ENCODE results near the gene ISLR.

Gene ISLR

GRCh38 chr15:74221399-74222239 is 48.1 kb downstream of the ISLR start:
- no peak overlapping the region for H3K4me3 ChIP-seq (replicated peaks; ENCODE audit: low read depth, low read length)
- no peak for DNase-seq (ENCODE audit: low read depth)
- no peak for TF ChIP-seq CTCF (IDR thresholded peaks at IDR 0.05; ENCODE audit: low read length, missing control alignments)

- no peak for DNase-seq (ENCODE audit: low read depth)
- H3K4me3 ChIP-seq (replicated peaks; ENCODE audit: low read depth, low read length), result no peak overlapping the region
- no peak for TF ChIP-seq CTCF (IDR thresholded peaks at IDR 0.05; ENCODE audit: low read length, missing control alignments)
Observed at GRCh38 chr15:74222240-74223119, 49.0 kb downstream of the ISLR start.

GRCh38 chr15:74225928-74226327 is 52.4 kb downstream of the ISLR start:
- no peak overlapping the region for H3K4me3 ChIP-seq (replicated peaks; ENCODE audit: low read depth, low read length)
- TF ChIP-seq CTCF (IDR thresholded peaks at IDR 0.05; ENCODE audit: low read length, missing control alignments), result no peak
- no peak for DNase-seq (ENCODE audit: low read depth)

Measured in fibroblast of pulmonary artery (primary cell).